IPS DF 6.9 (cell line): ENCODE results near the gene VWA3A.
"Not testable (repeated sequence)": the region's sequence is repeated elsewhere in the genome, so short reads cannot be mapped to it uniquely, and the experiment has no call there.

Experiments
- DNase-seq: peaks from one replicate; pipeline ENCODE4 v3.0.0-alpha.2; 2013; ENCODE audit warnings: low read depth, low spot score
- H3K27ac ChIP-seq: one replicate; pipeline ENCODE4 v1.5.1; 2013; ENCODE audit warnings: low read length, control low read depth
- H3K27me3 ChIP-seq: 2 replicates; pipeline ENCODE4 v1.6.1; 2013; ENCODE audit warnings: mild to moderate bottlenecking, low read length; ENCODE audit not compliant: control insufficient read depth, insufficient read depth
- H3K36me3 ChIP-seq: 2 replicates; pipeline ENCODE4 v1.6.1; 2013; ENCODE audit warnings: low read length; ENCODE audit not compliant: control insufficient read depth, insufficient read depth
- H3K4me1 ChIP-seq: 2 replicates; pipeline ENCODE4 v1.6.1; 2013; ENCODE audit warnings: low read length; ENCODE audit not compliant: control insufficient read depth, insufficient read depth
- H3K4me3 ChIP-seq: 2 replicates; pipeline ENCODE4 v1.5.1; 2013; ENCODE audit warnings: mild to moderate bottlenecking, low read length
- H3K9me3 ChIP-seq: 2 replicates; pipeline ENCODE4 v1.6.1; 2013; ENCODE audit warnings: low read length, inconsistent platforms; ENCODE audit not compliant: control insufficient read depth, insufficient read depth
- WGBS: extraction: QIAGEN DNeasy Blood & Tissue Kit; methylation state at CpG from one replicate; pipeline ENCODE4 v1.1.7; 2013; ENCODE audit warnings: mixed read lengths, missing lambda C conversion rate; ENCODE audit not compliant: insufficient read length, insufficient coverage; 5-methylcytosine and 5-hydroxymethylcytosine counted together

The VWA3A gene

GRCh38 chr16:22117609-22118008 lies 25.3 kb downstream of the VWA3A start:
- Histone ChIP-seq H3K9me3 (no peaks in the 10 kb centered on the region), H3K27ac (no peak overlapping the region), H3K4me1 (no peaks in the 10 kb centered on the region), H3K36me3 (no peaks in the 10 kb centered on the region), H3K27me3 (no peaks in the 10 kb centered on the region), H3K4me3 (no peak overlapping the region)
- no CpG with 5 or more reads among the region's 2 CpGs for WGBS
- DNase-seq = no peak

- H3K4me1 ChIP-seq = no peaks in the 10 kb centered on the region
- H3K4me3 ChIP-seq = no peak overlapping the region
- DNase-seq = no peak
- no peak overlapping the region for H3K27ac ChIP-seq
- WGBS = no CpG with 5 or more reads among the region's 3 CpGs
- no peaks in the 10 kb centered on the region for H3K9me3 ChIP-seq
- H3K36me3 ChIP-seq = no peaks in the 10 kb centered on the region
- no peaks in the 10 kb centered on the region for H3K27me3 ChIP-seq
These were observed 28.1 kb downstream of the VWA3A start for GRCh38 chr16:22120440-22120839.

- no peak for DNase-seq
- Histone ChIP-seq H3K27ac (no peak overlapping the region), H3K27me3 (no peaks in the 10 kb centered on the region), H3K9me3 (no peaks in the 10 kb centered on the region), H3K36me3 (no peaks in the 10 kb centered on the region), H3K4me1 (no peaks in the 10 kb centered on the region), H3K4me3 (no peak overlapping the region)
These were observed 29.9 kb downstream of the VWA3A start for GRCh38 chr16:22122239-22122638.

- no peak for DNase-seq
- no peaks in the 10 kb centered on the region for H3K4me1 ChIP-seq
- no peak overlapping the region for H3K27ac ChIP-seq
- no peaks in the 10 kb centered on the region for H3K36me3 ChIP-seq
- H3K27me3 ChIP-seq = no peaks in the 10 kb centered on the region
- no peak overlapping the region for H3K4me3 ChIP-seq
- H3K9me3 ChIP-seq = no peaks in the 10 kb centered on the region
- no CpG with 5 or more reads among the region's 3 CpGs for WGBS
These were observed 30.8 kb downstream of the VWA3A start for GRCh38 chr16:22123146-22123545.

- no peak overlapping the region for H3K4me3 ChIP-seq
- H3K27ac ChIP-seq = no peak overlapping the region
- no peaks in the 10 kb centered on the region for H3K4me1 ChIP-seq
- no peaks in the 10 kb centered on the region for H3K9me3 ChIP-seq
- no peaks in the 10 kb centered on the region for H3K36me3 ChIP-seq
- no peaks in the 10 kb centered on the region for H3K27me3 ChIP-seq
- DNase-seq = no peak
- no CpG with 5 or more reads among the region's 7 CpGs for WGBS
These were observed 31.6 kb downstream of the VWA3A start for GRCh38 chr16:22123759-22124490.

DNA sequence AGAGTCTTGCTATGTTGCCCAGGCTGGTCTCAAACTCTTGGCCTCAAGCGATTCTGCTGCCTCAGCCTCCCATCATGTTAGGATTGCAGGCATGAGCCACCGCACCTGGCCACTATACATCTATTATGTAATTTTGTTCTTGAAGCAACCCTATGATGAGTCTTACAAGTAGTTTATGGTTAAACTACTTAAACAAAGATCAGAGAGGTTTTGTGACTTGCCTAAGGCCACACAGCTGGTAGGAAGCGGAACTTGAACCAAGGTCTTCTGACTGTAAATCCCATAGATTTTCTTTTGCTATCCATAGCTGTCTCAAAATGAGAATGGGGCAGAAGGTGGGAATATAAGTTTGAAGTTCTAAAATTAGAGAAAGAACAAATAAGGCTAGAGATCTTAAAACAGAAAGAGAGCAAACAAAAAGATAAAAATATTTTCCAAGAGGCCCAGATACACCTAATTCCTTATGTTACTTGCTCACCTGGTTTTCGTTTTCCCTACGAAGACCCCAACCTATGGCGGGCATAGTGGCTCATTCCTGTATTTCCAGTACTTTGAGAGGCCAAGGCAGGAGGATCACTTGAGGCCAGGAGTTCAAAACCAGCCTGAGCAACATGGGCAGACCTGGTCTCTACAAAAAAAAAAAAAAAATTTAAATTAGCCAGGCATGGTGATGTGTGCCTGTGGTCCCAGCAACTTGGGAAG lies 32.4 kb downstream of the VWA3A start:
- Histone ChIP-seq H3K27me3 (no peaks in the 10 kb centered on the region), H3K27ac (no peak overlapping the region), H3K4me1 (no peaks in the 10 kb centered on the region), H3K4me3 (no peak overlapping the region), H3K36me3 (no peaks in the 10 kb centered on the region), H3K9me3 (no peaks in the 10 kb centered on the region)
- no peak for DNase-seq
- no CpG with 5 or more reads among the region's 6 CpGs for WGBS

GRCh38 chr16:22126037-22126558 lies 33.8 kb downstream of the VWA3A start:
- no CpG with 5 or more reads among the region's 15 CpGs for WGBS

GRCh38 chr16:22128537-22128936 lies 36.2 kb downstream of the VWA3A start:
- not testable (repeated sequence) for H3K9me3 ChIP-seq, H3K4me1 ChIP-seq, H3K27me3 ChIP-seq, H3K27ac ChIP-seq, H3K4me3 ChIP-seq, H3K36me3 ChIP-seq, DNase-seq
- WGBS = no CpG with 5 or more reads among the region's 1 CpG

More at GRCh38 chr16:22126037-22126558, 33.8 kb downstream of the VWA3A start:
- H3K27ac ChIP-seq = no peak overlapping the region
- H3K36me3 ChIP-seq = no peaks in the 10 kb centered on the region
- H3K4me1 ChIP-seq = no peaks in the 10 kb centered on the region
- DNase-seq = no peak
- no peaks in the 10 kb centered on the region for H3K27me3 ChIP-seq
- H3K4me3 ChIP-seq = no peak overlapping the region
- H3K9me3 ChIP-seq = no peaks in the 10 kb centered on the region

DNA sequence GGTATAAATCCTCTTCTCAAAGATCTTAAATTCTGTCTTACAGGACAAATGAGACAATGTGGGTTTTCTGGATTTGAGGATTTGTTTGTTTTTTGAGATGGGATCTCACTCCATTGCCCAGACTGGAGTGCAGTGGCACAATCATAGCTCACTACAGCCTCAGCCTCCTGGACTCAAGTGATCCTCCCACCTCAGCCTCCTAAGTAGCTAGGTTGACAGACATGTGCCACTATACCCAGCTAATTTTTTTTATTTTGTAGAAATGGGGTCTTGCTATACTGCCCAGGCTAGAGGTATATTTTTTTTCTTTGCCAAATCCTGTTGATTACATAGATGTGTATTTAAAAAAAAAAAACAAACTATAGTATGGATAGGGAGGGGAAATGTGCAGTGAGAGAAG lies 38.2 kb downstream of the VWA3A start:
- H3K36me3 ChIP-seq = no peaks in the 10 kb centered on the region
- DNase-seq = no peak

GRCh38 chr16:22132801-22133200 lies 40.5 kb downstream of the VWA3A start:
- Histone ChIP-seq H3K27me3 (no peaks in the 10 kb centered on the region), H3K4me3 (no peak overlapping the region), H3K27ac (no peak overlapping the region), H3K36me3 (no peaks in the 10 kb centered on the region), H3K4me1 (no peaks in the 10 kb centered on the region), H3K9me3 (no peaks in the 10 kb centered on the region)
- no CpG with 5 or more reads among the region's 10 CpGs for WGBS
- DNase-seq = no peak

More for the DNA sequence above, 38.2 kb downstream of the VWA3A start:
- H3K9me3 ChIP-seq = no peaks in the 10 kb centered on the region
- H3K4me1 ChIP-seq = no peaks in the 10 kb centered on the region
- no peak overlapping the region for H3K4me3 ChIP-seq
- H3K27ac ChIP-seq = no peak overlapping the region
- H3K27me3 ChIP-seq = no peaks in the 10 kb centered on the region

GRCh38 chr16:22138482-22138881 lies 46.1 kb downstream of the VWA3A start:
- no peaks in the 10 kb centered on the region for H3K9me3 ChIP-seq
- no peaks in the 10 kb centered on the region for H3K4me1 ChIP-seq
- no peak for DNase-seq
- H3K27ac ChIP-seq = no peak overlapping the region
- no peaks in the 10 kb centered on the region for H3K36me3 ChIP-seq
- H3K27me3 ChIP-seq = no peaks in the 10 kb centered on the region
- no peak overlapping the region for H3K4me3 ChIP-seq
- WGBS = no CpG with 5 or more reads among the region's 8 CpGs
